Measurements from ENCODE around the gene NWD2. TPM values are rescaled to one million over a fixed set of nuclear protein-coding genes. Genes with fewer than 3 reads are reported as not detected.
A peak's percentile ranks its signal among the peaks of the same experiment; 100 is the strongest.

NWD2 gene
- total RNA-seq, 1 experiment from 2014 or later: not detected

- H2BK20ac ChIP-seq (ENCODE audit: low read depth, low read length, poor library complexity, severe bottlenecking): no peak overlapping the region
Measured at GRCh38 chr4:37453999-37454800, 209.7 kb downstream of the NWD2 start.

More at GRCh38 chr4:37453999-37454800, 209.7 kb downstream of the NWD2 start:
- Mint-ChIP-seq H3K27ac (no peak overlapping the region), H3K36me3 (ENCODE audit: insufficient read depth in 1 of 3, low read depth in 3 of 3) (no peaks in the 10 kb centered on the region), H3K4me1 (peaks cover 10 to 15% of the 10 kb centered on the region in 2 experiments), H3K4me3 (peak overlapping the region; percentile 48 to 76), H3K9me3 (no peaks in the 10 kb centered on the region), H3K27me3 (ENCODE audit: low read depth) (peaks cover 69% of the 10 kb centered on the region)
- Histone ChIP-seq H3K79me2 (ENCODE audit: insufficient read depth, low read length) (no peaks in the 10 kb centered on the region), H3K18ac (ENCODE audit: insufficient read length, low read depth, low read length) (no peak overlapping the region), H2AFZ (ENCODE audit: low read length) (peak overlapping the region; percentile 80), H2BK120ac (ENCODE audit: low read depth, low read length, poor library complexity, severe bottlenecking) (no peak overlapping the region), H4K8ac (replicated peaks; ENCODE audit: insufficient read length, low read depth, low read length) (no peak overlapping the region), H4K91ac (ENCODE audit: insufficient read length, low read depth, low read length) (no peak overlapping the region), H3K27ac (ENCODE audit: insufficient read length, low read depth, low read length) (no peak overlapping the region), H3K4ac (ENCODE audit: low read depth, low read length) (no peak overlapping the region), H3K4me1 (ENCODE audit: insufficient read depth, low read length) (no peaks in the 10 kb centered on the region; the same call in 1 of the 2 replicates), H2BK15ac (ENCODE audit: low read depth, low read length) (no peak overlapping the region), H4K5ac (ENCODE audit: insufficient read length, low read depth, low read length) (no peak overlapping the region), H3K14ac (ENCODE audit: insufficient read depth, low read length) (no peak overlapping the region), H3K27me3 (ENCODE audit: insufficient read depth, low read length) (peaks cover 2% of the 10 kb centered on the region; the same call in 1 of the 2 replicates), H3T11ph (ENCODE audit: low read length) (no peak overlapping the region), H3K9me3 (ENCODE audit: control insufficient read depth, low read depth, low read length) (no peaks in the 10 kb centered on the region), H3K23me2 (ENCODE audit: insufficient read length, low read depth, low read length, poor library complexity, severe bottlenecking) (peaks cover 13% of the 10 kb centered on the region), H3K9ac (ENCODE audit: extremely low read depth, insufficient read length, low read length) (no peak overlapping the region), H3K23ac (ENCODE audit: insufficient read length, low read depth, low read length) (no peak overlapping the region), H3K4me2 (ENCODE audit: insufficient read depth, insufficient read length, low read length) (peak overlapping the region; percentile 58), H2AK5ac (ENCODE audit: insufficient read length, low read length) (no peak overlapping the region), H4K20me1 (ENCODE audit: control insufficient read depth, insufficient read depth, insufficient read length) (no peaks in the 10 kb centered on the region), H3K79me1 (ENCODE audit: insufficient read depth, low read depth, low read length, poor library complexity, severe bottlenecking) (no peaks in the 10 kb centered on the region), H2BK5ac (ENCODE audit: insufficient read length, low read length) (no peak overlapping the region), H2BK12ac (ENCODE audit: insufficient read length, low read depth, low read length) (no peak overlapping the region), H3K56ac (ENCODE audit: insufficient read length, low read depth, low read length) (no peak overlapping the region)
- no peak for DNase-seq
- TF ChIP-seq CTCF (conservative IDR thresholded peaks at IDR 0.05): no peak
- no CpG with 5 or more reads among the region's 32 CpGs for whole genome bisulfite sequencing (ENCODE audit: extremely low coverage, insufficient read length, low lambda C conversion rate)

Measured in H9 (cell line).